NCI-H226 (cell line): Measurements from ENCODE around the gene XPO1.
"Not testable (repeated sequence)": the region's sequence is repeated elsewhere in the genome, so short reads cannot be mapped to it uniquely, and the experiment has no call there.

Experiments used
- DNase-seq: peaks from one replicate; pipeline ENCODE4 v3.0.0-alpha.2; 2015

The XPO1 gene, protein sequence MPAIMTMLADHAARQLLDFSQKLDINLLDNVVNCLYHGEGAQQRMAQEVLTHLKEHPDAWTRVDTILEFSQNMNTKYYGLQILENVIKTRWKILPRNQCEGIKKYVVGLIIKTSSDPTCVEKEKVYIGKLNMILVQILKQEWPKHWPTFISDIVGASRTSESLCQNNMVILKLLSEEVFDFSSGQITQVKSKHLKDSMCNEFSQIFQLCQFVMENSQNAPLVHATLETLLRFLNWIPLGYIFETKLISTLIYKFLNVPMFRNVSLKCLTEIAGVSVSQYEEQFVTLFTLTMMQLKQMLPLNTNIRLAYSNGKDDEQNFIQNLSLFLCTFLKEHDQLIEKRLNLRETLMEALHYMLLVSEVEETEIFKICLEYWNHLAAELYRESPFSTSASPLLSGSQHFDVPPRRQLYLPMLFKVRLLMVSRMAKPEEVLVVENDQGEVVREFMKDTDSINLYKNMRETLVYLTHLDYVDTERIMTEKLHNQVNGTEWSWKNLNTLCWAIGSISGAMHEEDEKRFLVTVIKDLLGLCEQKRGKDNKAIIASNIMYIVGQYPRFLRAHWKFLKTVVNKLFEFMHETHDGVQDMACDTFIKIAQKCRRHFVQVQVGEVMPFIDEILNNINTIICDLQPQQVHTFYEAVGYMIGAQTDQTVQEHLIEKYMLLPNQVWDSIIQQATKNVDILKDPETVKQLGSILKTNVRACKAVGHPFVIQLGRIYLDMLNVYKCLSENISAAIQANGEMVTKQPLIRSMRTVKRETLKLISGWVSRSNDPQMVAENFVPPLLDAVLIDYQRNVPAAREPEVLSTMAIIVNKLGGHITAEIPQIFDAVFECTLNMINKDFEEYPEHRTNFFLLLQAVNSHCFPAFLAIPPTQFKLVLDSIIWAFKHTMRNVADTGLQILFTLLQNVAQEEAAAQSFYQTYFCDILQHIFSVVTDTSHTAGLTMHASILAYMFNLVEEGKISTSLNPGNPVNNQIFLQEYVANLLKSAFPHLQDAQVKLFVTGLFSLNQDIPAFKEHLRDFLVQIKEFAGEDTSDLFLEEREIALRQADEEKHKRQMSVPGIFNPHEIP (N-terminal part only)

DNA sequence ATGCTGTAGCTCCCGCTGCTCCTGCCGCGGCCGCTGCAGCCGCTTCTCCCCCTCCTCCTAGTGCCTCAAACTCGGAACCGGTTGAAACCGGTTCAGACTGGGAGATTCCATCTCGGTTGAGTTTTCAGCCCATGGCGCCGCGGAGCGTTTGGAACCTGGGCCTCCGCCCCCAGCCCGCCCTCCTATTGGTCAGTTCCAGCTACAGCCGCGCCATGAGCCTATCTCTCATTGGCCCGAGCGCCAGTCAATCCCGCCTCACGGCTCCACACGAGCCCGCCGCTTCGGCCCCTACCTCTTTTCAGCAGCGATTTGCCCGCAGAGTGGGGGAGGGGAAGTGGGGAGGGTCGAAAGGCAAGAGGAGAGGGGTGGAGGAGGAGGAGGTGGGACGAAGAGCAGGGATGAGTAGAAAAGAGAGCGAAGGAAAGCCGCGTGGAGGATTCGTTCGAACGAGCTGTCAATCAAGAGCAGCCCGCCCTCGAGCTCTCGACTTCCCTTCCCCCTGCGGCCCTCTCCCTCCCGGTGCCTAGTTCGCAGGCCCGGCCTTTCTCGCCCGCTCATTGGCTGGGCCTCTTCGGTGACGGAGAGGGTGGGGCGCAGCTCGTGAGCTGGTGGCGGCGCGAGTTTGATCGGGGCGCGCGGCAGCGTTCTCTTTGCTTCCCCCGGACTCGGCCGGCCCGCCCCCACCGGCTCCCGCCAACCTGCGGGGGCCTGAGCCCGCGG lies at the start of gene XPO1:
Gene XPO1, minus strand, starts transcription at position 157 of the 720 bp plus-strand sequence. CDS start 4,459 bp downstream, outside the sequence.
- peak; percentile 99 for DNase-seq

DNA sequence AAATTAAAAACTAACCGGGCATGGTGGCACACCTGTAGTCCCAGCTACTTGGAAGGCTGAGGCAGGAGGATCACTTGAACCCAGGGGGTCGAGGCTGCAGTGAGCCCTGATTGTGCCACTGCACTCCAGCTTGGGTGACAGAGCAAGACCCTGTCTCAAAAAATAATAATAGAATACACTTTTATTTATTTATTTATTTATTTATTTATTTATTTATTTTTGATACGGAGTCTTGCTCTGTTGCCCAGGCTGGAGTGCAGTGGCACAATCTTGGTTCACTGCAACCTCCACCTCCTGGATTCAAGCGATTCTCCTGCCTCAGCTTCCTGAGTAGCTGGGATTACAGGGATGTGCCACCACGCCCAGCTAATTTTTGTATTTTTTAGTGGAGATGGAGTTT lies 48.8 kb upstream of the XPO1 start:
- not testable (repeated sequence) for DNase-seq

DNA sequence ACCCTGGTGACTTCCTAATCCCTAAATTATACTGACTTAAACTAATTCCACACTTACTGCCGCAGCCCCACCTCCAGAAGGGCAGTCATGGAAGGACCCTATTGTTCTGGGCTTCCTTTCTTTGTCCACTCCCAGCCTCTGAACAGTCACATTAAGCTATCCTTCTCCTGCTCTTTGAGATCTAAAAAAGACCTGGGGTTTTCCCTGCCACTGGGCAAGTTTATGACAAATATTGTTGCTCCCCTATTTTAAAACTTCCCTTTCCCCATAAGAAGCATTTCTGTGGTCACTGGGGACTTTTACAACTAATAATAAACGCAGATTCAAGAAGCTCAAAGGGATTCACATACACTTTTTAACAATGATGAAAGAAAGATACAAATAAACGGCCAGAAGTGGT lies 47.2 kb upstream of the XPO1 start:
- DNase-seq, result no peak

DNA sequence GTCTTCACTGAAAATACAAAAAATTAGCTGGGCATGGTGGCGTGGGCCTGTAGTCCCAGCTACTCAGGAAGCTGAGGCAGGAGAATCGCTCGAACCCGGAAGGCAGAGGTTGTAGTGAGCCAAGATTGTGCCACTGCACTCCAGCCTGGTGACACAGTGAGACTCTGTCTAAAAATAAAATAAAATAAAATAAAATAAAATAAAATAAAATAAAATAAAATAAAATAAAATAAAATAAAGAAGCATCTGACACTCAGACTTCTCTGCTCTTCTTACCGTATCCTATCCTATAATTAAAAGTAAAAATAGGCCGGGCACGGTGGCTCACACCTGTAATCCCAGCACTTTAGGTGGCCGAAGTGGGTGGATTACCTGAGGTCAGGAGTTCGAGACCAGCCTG lies 46.2 kb upstream of the XPO1 start:
- not testable (repeated sequence) for DNase-seq

DNA sequence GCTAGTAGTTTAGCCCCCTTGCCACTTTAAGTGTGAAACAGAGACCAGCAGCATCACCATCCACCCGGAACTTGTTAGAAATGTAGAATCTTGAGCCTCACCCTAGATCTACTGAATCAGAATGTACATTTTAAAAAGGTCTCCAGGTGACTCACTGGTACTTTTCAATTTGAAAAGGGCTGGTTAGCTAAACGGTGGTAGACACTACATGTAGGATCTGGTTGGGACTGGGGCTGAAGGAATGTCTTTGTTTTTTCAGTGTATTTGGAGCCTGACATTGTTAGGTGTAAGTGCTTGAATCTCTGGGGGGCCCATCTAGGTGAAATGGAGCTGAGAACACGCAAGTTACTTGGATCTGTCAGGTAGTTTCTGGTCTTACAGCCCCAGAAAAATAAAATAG lies 44.0 kb upstream of the XPO1 start:
- no peak for DNase-seq

DNA sequence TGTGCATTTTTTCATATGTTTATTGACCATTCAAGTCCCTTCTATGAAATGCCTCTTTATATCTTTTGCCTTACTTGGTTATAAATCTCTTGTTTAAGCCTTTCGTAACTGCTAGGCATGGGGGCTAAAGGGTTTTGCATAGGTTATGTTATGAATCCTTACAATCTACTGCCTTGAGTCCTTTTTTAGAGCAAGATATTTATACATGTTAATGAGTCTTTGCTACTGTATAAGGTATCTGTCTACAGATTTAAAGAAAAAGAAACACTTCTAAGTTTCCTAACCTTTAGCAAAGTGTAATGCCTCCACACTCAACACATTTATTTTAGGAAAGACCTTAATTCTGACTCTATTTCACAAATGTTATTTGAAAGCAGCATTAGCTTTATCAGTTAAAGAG lies 43.6 kb upstream of the XPO1 start:
- DNase-seq, result no peak

DNA sequence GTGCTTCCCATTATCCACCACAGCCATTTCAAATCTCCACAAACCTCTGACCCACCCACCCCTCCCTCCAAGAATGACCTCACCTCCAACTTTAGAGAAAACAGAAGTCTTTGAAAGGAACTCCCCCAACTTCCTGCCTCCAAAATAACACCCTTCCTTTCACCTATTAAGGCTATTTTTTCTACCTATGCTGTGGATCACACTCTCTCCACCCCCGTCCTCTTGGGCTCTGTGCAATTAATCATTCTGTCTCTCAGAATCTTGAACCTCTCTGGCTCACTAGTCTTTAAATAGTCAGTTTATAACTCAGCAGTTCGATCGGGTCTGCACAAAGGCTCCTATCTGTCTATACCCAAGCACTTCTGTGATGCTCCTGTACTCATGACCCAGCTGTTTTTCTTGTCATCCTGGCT lies 37.3 kb upstream of the XPO1 start:
- peak; percentile 3 for DNase-seq

DNA sequence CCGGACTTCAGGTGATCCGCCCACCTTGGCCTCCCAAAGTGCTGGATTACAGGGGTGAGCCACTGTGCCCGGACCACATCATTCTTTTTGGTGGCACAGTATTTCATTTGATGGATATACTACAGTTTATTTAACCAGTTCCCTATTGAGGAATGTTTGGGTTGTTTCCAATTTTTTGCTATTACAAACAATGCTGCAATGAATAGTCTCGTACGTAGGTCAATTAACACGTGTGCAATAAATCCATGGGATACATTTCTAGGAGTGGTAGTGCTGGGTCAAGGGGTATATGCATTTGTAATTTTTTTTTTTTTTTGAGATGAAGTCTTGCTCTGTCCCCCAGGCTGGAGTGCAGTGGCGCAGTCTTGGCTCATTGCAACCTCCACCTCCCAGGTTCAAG lies 28.4 kb upstream of the XPO1 start:
- no peak for DNase-seq

DNA sequence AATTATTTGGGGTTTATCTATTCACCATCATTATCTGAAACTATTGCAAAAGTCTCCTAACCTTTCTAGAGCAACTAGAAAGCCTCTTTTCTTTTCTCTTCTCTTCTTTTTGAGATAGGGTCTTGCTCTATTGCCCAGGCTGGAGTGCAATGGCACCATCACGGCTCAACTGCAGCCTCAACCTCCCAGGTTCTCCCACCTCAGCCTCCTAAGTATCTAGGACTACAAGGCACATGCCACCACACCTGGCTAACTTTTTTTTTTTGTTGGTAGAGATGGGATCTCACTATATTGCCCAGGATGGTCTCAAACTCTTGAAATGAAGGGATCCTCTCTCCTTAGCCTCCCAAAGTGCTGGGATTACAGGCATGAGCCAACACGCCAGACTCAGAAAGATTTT lies 24.5 kb upstream of the XPO1 start:
- DNase-seq, result no peak

DNA sequence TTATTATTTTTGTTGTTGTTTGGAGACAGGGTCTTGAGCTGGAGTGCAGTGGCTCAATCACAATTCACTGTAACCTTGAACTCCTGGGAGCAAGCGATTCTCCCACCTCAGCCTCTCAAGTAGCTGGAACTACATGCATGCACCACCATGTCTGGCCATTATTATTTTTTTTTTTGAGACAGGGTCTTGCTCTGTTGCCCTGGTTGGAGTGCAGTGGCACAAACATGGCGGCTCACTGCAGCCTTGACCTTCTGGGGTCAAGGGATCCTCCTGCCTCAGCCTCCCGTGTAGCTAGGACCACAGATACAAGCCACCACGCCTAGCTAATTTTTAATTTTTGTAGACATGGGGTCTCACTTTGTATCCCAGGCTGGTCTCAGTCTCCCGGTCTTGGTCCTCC lies 20.0 kb upstream of the XPO1 start:
- DNase-seq, result no peak

DNA sequence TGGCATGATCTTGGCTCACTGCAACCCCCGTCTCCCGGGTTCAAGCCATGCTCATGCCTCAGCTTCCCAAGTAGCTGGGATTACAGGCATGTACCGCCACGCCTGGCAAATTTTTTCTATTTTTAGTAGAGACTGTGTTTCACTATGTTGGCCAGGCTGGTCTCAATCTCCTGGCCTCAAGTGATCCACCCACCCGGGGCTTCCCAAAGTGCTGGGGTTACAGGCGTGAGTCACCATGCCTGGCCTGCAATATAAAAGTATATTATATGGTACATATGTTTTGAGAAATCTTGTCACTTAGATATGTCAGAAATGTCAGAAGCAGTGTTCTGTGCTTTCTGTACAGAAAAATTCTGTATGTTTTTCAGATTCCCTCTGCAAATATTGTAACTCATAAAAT lies 19.2 kb upstream of the XPO1 start:
- no peak for DNase-seq

DNA sequence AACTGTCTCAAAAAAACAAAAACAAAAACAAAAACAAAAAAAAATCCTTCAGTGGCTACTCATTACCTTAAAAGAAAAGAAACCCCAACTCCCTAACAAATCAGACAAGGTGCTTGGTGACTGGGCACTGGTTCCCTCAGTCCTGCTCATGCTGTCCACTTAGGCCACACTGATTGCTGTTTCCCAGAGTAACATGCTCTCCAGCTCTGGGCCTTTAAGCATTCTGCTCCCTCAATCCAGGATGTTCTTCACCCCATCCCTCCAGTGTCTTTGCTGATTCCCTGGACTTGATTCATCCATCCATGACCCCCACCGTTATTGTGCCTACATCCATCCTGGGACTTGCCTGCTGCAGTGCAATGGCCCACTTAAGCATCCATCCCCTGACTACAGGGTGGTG lies 16.4 kb upstream of the XPO1 start:
- DNase-seq, result no peak

DNA sequence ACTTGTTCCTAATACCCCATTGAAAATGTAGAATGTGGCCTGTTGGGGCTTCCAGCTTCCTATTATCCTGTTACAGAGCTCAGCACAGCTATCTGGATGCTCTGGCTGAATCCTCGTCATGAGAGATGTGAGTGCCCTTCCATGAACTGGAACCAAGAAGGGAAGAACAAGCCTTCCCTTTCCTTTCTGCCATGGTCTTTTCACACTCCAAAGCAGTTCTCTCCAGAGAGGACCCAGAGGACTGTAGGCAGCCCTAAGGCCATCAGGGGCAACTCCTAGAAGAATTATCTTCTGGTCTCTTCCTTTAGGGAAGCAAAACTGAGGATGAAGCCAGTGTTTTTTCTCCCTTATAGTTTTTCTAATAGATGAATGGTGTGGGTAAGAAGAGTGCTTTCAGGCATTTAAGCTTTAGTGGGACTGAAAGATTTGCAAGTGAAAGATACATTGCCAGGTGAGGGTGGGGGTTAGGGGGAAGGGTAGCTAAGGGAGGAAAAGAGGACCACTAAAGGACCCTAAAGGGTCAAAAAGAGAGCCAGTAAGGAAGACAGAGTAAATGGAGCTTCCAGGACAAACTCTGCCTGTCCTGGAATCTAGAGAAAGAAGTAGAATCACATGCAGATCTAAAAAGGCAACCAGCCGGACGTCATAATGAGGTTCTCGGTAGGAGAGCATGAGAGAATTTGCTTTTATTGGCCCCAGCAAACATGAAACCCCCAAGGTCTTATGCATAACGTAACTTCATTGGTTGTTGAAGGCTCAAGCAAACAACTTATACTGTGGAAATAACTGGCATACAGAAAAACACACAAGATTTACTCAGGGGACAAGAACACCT lies 12.4 kb upstream of the XPO1 start:
- no peak for DNase-seq

DNA sequence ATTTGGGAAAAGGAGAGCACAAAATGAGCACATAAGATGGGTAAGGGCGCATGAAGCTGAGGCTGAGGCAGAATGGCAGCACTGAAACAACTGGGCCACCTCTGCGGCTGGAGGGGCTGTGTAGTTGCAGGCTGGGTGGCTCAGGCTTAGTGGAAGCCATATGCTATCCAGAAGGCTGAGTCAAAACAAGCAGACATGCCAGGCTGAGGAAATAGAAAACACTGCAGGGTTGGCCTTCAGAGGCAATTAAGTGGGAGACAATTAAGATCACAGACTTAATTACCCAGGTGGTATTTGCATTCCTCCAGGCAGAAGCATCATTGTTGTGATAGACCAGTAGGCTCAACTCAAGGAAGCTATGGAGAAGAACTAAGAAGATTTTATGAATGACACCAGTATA lies 11.4 kb upstream of the XPO1 start:
- DNase-seq, result no peak

DNA sequence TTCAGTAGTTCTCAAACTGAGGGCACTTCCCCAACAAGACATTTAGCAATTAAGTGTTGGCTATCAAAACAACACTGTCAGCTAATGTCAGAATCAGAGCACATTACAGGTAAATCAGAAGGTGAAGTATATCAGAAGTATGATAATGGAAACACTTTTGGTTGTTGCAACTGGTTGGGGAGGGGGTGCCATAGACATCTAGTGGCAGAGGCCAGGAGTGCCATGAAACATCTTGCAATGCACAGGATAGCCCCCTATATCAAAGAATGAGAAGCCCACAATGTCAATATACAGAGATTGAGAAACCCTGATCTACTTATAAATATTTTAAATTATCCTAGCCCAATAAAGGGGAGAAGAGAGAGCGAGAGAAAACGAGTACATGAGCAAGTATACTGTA lies 4.9 kb upstream of the XPO1 start:
- DNase-seq, result no peak

DNA sequence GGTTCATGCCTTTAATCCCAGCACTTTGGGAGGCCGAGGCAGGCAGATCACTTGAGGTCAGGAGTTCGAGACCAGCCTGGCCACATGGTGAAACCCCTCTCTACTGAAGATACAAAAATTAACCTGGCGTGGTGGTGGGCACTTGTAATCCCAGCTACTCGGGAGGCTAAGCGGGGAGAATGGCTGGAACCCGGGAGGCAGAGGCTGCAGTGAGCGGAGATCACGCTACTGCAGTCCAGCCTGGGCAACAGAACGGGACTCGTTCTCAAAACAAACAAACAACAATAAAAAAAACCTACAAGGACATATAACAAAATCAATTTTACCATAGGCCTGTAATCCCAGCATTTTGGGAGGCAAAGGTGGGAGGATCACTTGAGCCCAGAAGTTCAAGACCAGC lies 2.0 kb upstream of the XPO1 start:
- DNase-seq, result not testable (repeated sequence)

DNA sequence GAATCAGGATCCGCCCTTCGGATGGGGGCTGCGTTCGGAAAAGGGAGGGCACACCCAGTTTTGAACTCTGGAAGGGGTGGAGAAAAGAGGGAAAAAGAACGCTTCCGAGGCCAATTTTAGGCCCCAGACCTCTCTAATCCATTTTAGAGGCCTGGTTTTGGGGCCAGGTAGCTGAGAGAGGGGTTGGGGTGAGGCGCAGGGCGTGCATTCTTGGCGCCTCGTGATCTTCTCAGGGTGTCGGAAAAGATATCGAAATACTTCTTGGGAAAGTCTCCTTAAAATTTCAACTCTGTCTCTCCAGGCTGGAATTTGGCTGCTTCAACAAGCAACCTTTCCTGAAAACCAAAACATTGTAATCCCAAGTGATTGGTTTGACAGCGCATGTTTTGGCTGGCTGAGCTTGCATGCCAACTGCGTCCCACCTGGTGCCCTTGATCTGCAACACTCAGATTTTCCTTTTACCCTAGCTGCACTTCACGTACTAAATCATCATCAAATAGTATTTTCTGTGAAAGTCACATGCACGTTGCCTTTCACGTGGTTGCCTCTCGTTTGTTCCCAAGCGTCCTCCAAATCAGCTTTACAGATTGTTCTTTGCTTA lies 864 bp upstream of the XPO1 start:
- DNase-seq, result peak; percentile 8

DNA sequence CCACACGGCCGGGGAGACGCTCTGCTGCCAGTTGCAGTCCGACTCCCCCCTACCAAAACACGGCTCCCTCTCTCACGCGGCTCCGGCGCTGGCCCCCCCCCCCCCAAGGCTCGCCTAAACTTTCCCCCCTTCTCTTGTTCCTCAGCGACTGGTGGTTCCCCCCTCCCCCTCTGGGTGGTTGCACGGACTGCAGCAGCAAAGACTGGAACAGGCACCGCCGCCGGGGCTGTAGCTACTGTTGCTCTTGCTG lies 281 bp downstream of the XPO1 start:
- no peak for DNase-seq

DNA sequence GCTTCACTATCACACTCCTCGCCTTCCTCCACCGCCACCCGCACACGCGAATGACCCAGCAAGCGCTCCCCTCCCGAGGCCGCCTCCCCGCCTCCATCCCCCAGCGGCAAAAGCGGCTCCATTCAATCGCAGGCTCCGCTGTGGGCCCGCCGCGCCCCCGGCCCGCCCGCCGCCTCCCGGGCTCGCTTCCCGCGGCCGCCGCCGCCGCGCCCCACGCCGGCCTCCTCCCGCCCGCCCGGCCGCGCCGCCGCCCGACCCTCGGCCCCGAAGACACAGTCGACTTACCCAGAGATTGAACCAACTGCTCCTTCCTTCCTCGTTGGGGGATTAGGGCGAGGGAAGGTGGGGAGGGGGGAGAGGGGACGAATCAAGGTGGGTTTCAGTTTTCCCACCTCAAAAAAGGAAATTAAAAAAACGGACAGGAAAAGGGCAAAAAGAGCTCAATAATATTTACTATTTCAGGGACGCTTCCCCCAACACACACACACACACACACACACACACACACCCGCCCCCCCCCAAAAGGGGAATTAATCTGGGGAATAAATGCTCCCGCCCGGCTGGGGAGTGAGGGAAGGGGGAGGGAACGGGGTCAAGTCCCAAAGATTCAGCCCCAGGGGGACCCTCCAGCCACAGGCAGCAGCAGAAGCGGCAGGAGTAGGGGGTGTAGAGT lies 743 bp downstream of the XPO1 start:
- DNase-seq, result no peak

DNA sequence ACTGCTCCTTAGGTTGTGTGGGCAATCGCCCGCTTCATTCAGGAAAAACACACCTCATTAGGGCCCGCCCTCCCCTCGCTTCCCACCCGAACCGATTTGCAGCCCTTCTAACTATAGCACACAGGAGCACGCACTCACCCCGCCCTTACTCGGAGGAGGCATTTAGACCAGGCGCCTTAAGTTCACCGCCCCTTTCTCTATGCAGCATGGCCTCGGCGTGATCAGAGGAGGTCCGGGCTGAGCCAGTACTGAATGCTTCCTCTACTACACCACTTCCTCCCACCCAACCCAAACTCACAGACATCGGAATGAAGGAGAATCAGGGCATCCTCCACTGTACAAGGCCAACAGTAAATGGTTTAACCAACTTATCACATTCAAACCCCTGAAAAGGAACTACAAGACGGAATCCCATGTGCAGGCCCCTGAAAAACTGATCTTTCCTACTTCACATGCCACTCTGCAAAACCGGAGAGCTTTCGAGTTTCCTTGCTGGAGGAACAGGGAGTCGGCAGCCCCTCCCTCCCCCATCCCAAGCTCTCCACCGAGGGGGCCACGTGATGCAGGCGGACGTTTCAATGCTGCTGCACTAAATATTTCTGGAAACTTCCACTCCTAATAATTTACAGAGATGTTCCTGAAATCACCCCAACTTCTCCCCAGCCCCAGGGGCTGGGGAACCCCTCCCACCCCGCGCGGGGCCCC lies 1.4 kb downstream of the XPO1 start:
- DNase-seq, result peak; percentile 95

DNA sequence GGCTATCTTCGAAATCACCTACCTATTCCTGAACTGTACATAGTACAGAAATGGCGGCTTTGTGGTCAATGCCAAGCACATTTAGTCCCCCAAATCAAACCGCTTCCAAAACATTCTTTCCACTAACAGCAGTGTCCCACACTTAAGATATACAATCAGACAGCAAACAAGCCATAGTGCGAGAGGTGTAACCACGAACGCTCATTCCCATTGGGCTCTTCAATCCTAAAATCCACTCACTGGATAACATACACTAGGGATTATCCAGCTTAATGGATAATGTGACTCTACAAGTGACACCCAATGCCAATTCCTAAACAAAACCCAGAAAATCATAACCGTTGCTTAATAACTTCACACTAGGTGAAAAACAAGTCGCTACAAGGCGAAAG lies 2.0 kb downstream of the XPO1 start:
- no peak for DNase-seq
